ENCODE data around the gene CPEB4. TPM values are rescaled to one million over a fixed set of nuclear protein-coding genes. Genes with fewer than 3 reads are reported as not detected.

CPEB4 gene
- total and polyA plus RNA-seq, 7 donors, result 30.4 to 262 (median 95.0) TPM

DNA sequence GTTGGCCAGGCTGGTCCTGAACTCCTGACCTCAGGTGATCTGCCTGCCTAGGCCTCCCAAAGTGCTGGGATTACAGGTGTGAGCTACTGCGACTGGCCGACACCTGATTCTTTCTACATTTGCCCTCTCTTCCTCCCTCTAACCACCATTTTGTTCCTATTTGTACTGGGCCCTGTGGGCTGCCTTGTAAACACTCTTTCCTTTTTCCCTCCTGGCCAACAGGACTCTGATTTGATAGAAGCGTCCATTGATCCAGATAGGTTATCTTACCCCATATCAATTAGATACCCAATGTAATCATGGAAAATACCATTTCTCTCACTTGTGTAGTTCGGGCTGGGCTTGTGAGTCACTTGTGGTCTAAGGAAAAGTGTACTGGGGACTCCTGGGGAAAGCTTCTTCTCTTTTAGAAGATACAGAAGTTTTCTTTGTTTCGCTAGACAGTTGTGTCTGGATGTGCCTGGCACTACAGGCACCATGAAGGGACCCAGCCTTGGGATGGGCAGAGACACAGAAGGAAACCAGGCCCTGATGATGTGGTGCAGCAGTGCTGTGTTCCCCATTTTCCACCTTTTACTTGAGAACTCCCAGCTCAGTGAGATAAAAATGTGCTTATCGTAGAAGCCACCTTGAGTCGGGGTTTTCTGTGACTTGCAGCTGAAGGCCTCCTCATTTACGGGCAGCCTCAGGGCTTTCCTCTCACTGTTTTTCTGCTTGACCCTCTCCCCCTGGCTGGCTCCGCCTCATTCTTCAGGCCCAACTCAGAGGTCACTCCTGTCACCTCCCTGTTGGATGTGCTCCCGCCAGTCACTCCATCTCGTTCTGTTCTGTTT, 32.8 kb upstream of the CPEB4 start:
- intact Hi-C loops (cut with DNase I), result no loop called here
- DNase-seq (no peak), ATAC-seq (no peak)
- Histone ChIP-seq H3K9me3 (no peaks in the 10 kb centered on the region), H3K36me3 (ENCODE audit: insufficient read depth in 1 of 2, low read depth in 1 of 2) (no peaks in the 10 kb centered on the region), H3K4me1 (no peaks in the 10 kb centered on the region), H3K4me3 (no peak overlapping the region), H3K27ac (no peak overlapping the region), H3K27me3 (ENCODE audit: insufficient read depth in 3 of 3, low read length in 2 of 3) (no peaks in the 10 kb centered on the region)
- TF ChIP-seq CTCF (IDR thresholded peaks at IDR 0.05), result no peak
- WGBS, 3 donors, result 85 to 91% (median 87%) methylated on average over 11 of the region's 11 CpGs

DNA sequence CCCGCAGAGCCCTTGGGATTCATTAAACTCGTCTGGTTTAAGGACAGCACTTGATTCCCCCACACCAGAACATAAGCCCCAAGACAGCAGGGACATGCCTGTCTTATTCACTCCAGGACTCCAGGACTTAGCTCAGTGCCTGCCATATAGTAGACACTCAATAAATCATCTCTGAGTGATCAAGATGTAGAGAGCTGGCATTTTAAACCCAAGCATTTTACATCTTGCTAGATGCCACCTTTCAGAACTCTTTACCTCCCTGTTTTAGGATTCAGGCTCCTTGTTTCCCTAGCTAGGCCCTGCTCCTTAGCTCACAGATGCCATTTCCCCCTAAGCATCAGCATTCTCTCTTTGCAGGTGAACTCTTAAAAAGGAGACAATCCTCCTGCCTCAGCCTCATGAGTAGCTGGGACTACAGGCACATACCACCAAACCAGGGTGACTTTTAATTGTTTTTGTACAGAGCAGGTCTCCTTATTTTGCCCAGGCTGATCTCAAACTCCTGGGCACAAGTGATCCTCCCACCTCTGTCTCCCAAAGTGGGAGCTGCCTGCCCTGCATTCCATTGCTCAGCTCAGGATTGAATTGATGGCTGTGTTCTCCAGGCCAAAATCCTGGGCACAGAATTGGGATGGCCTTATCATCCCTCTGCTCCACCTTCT, 32.0 kb upstream of the CPEB4 start:
- no peak for DNase-seq
- no peaks in the 10 kb centered on the region for H3K4me1 ChIP-seq
- H3K36me3 ChIP-seq (ENCODE audit: insufficient read depth in 1 of 2, low read depth in 1 of 2), result no peaks in the 10 kb centered on the region
- no peaks in the 10 kb centered on the region for H3K27me3 ChIP-seq (ENCODE audit: insufficient read depth in 3 of 3, low read length in 2 of 3)
- no peak for ATAC-seq
- H3K27ac ChIP-seq, result no peak overlapping the region
- 58 to 74% (median 71%) methylated on average over 2 of the region's 2 CpGs for WGBS, 3 donors
- no peak overlapping the region for H3K4me3 ChIP-seq
- intact Hi-C loops (cut with DNase I), result no loop called here
- no peaks in the 10 kb centered on the region for H3K9me3 ChIP-seq
- TF ChIP-seq CTCF (IDR thresholded peaks at IDR 0.05), result no peak

GRCh38 chr5:173857234-173857633, 30.9 kb upstream of the CPEB4 start:
- no peak overlapping the region for H3K27ac ChIP-seq
- DNase-seq (no peak), ATAC-seq (no peak)
- intact Hi-C loops (cut with DNase I), result no loop called here
- H3K4me1 ChIP-seq, result no peaks in the 10 kb centered on the region
- H3K9me3 ChIP-seq, result no peaks in the 10 kb centered on the region
- 79 to 81% (median 81%) methylated on average over 3 of the region's 3 CpGs for WGBS, 3 donors
- H3K27me3 ChIP-seq (ENCODE audit: insufficient read depth in 3 of 3, low read length in 2 of 3), result no peaks in the 10 kb centered on the region
- H3K4me3 ChIP-seq, result no peak overlapping the region
- TF ChIP-seq CTCF (IDR thresholded peaks at IDR 0.05), result no peak
- no peaks in the 10 kb centered on the region for H3K36me3 ChIP-seq (ENCODE audit: insufficient read depth in 1 of 2, low read depth in 1 of 2)

- H3K36me3 ChIP-seq (ENCODE audit: insufficient read depth in 1 of 2, low read depth in 1 of 2), result no peaks in the 10 kb centered on the region
- ATAC-seq, result no peak
- TF ChIP-seq CTCF (IDR thresholded peaks at IDR 0.05), result no peak
- no peaks in the 10 kb centered on the region for H3K9me3 ChIP-seq
- H3K4me1 ChIP-seq, result no peaks in the 10 kb centered on the region
- H3K4me3 ChIP-seq, result no peak overlapping the region
- no peak for DNase-seq
- no peaks in the 10 kb centered on the region for H3K27me3 ChIP-seq (ENCODE audit: insufficient read depth in 3 of 3, low read length in 2 of 3)
- intact Hi-C loops (cut with DNase I), result no loop called here
- H3K27ac ChIP-seq, result no peak overlapping the region
- WGBS, 3 donors, result 59 to 79% (median 67%) methylated on average over 6 of the region's 6 CpGs
Observed at GRCh38 chr5:173858021-173858669, 30.0 kb upstream of the CPEB4 start.

Data from psoas muscle (tissue), 8 donors.